Stimulated activated naive CD4-positive, alpha-beta T cell treated with Interleukin-2 at 50 U/mL for 16 hours (primary cell): Measurements from ENCODE around the gene HSPA1A.

Experiments
- DNase-seq: peaks from one replicate; lab custom pipeline; 2025; lab: John Stamatoyannopoulos, UW

Gene HSPA1A

DNA sequence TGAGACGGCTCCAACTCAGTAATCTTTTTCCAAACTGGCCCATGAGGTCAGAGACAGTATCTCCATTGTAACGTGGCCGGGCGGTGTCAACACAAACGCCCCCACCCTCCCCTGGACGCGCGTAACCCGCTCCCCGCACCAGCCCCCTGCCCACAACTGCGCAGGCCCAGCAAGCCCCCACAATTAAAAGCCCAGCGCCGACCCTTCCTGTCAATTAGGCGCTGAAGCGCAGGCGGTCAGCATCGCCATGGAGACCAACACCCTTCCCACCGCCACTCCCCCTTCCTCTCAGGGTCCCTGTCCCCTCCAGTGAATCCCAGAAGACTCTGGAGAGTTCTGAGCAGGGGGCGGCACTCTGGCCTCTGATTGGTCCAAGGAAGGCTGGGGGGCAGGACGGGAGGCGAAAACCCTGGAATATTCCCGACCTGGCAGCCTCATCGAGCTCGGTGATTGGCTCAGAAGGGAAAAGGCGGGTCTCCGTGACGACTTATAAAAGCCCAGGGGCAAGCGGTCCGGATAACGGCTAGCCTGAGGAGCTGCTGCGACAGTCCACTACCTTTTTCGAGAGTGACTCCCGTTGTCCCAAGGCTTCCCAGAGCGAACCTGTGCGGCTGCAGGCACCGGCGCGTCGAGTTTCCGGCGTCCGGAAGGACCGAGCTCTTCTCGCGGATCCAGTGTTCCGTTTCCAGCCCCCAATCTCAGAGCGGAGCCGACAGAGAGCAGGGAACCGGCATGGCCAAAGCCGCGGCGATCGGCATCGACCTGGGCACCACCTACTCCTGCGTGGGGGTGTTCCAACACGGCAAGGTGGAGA, at the start of gene HSPA1A, which contains the start of gene HSPA1L:
TSS of gene HSPA1A (plus strand) at position 519 of the 814 bp plus-strand sequence. CDS start at position 733, 214 bp downstream.
TSS of gene HSPA1L (minus strand) at position 259 of the 814 bp plus-strand sequence. CDS start 3,311 bp downstream, outside the sequence.
- DNase-seq, result peak; percentile 66

DNA sequence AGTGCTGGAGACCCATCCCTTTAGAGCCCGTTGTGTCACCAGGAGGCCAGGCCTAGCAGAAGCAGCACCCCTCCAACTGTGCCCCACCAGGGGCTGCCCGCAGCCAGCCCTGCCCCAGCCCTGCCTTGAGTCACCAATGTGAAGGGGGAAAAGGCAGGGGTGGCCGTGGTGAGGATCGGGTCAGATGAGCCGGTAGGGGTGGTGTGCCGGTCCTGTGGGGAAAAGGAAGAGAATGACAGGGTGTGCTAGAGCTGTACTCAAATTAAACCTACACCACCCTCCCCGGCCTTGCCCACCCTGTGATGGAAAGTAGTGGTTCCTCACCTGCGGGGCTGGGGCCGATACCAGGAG, 49.8 kb upstream of the HSPA1A start:
- DNase-seq, result no peak

DNA sequence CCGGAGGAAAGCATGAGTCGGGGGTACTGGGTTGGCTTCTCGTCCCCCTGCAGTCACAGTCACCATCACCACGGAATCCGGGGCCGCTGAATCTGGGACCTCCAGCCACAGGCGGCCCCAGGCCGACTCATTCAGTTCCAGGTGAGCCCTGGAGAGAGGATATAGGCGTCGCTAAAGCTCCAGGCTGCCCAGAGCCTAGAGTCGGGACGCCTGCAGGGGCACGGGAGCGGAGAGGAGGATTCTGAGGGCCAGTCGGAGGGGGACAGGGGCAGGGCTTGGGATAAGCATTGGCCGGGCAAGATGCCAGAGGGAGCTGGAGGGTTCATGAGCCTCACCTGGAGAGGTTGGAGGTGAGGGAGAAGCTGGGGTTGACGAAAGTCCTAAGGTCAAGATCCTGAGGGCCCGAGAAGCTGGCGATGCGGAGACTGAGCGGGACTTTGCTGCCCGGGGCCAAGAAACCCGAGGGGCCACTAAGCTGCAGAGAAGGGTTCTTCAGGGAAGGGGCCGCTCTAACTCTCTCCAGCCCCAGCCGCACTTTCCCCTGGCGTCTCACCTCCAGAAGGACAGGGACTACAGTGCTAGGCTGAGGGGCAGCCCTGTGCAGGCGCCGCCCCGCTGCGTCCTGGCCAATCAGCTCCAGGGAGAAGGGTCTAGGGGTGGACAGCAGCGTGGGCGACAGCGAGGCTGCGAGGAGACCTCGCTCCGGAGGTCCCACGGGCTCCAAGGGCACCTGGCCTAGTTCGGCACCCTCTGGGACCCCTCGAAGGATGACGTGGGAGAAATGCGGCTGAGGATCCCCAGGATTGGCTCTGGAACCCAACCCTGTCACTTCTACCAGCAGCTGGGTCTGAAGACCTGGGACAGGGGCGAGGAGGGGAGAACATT, 49.2 kb upstream of the HSPA1A start:
- DNase-seq, result no peak

DNA sequence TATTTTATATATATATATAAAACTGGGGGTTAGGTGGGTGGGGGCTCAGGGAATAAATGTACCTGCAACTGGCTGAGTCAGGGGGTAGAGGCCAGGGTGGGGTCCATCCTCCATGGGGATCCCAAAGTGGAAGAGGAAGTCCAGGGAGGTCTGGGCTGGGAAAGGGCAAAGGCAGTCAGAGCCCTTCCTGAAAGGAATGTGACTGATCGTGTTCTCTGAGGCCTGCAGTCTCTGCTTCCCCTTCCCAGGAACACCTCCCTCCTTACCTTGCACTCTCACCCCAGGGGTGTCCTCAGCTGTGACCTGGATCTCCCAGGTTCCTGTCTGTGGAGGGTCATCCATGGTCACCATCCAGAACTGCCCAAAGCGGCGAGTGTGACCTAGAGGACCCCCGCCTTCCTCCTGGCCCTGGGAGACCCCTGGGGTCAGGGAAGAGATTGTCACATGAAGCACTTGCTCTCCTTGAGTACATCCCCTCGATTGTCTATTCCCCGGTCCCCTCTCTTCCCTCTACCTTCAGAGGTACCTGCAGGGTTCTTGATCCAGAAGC, 48.2 kb upstream of the HSPA1A start:
- DNase-seq, result no peak

DNA sequence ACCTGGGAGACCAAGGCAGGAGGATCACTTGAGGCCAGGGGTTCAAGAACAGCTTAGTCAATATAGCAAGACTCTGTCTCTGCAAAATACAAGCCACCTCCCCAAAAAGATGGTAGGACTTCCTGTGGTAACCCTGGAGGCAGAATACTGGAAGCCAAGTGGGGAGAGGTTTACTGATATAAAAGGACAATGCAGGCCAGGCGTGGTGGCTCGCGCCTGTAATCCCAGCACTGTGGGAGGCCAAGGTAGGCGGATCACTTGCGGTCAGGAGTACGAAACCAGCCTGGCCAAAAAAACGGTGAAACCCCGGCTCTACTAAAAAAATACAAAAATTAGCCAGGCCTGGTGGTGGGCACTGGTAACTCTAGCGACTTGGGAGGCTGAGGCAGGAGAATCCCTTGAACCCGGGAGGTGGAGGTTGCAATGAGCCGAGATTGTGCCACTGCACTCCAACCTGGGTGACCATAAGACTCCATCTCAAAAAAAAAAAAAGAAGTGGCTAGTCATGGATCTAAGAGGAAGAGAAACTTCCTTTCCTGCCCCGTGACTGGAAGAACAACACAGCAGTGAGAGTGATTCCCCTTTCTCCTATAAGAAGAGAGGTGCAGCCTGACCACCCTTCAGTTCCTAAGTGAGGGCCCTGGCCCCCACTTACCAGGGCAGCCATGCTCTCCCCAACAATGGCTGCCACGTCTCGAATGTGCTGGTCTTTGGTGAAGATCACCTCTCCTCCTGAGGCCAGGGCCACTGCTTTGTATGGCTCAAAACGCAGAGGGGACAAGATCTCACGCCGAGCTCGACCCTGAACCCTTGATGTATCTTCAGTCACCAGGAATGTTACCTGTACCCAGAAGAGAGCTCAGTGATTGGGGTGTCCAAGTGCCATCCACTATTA, 46.7 kb upstream of the HSPA1A start:
- DNase-seq, result no peak

DNA sequence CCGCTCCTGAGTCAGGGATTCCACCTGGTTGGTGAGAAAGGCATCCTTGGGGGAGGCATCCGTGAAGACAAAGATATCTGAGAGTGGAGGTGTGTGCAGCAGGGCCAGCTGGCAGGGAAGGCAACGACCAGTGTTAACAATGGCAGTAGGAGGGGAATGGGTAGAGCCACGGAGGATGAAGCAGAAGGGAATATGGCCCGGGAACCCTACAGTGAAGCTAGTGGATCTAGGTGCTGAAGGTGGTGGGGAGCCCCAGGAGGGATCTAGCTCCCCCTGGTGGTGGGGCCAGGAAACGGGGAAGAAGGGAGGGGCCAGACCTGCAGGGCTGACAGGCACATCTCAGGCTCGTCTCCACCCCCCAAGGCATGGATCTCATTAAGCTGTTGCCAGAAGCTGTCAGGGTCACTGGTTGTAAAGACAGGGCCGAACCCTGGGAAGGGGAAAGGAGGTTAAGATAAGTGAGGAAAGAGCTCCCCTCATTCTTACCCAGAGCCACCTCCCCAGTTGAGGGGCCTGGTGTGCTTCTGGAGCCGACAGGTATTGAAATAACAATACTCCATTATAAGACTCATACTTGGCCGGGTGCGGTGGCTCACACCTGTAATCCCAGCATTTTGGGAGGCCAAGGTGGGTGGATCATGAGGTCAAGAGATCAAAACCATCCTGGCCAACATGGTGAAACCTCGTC, 45.5 kb upstream of the HSPA1A start:
- DNase-seq, result peak; percentile 73

DNA sequence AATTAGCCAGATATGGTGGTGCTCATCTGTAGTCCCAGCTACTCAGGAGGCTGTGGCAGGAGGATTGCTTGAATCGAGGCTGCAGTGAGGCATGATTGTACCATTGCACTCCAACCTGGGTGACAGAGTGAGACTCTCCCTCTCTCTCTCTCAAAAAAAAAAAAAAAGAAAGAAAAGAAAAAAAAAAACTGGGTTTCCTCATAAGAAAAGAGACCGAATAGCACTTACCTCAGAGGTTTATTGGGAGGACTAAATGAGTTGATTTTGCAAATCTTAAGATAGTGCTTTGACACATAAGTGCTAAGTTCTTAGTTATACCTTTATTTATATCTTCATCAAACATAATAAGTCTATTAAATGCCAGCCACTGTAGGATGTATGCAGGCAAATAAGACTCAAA, 44.5 kb upstream of the HSPA1A start:
- DNase-seq, result no peak

DNA sequence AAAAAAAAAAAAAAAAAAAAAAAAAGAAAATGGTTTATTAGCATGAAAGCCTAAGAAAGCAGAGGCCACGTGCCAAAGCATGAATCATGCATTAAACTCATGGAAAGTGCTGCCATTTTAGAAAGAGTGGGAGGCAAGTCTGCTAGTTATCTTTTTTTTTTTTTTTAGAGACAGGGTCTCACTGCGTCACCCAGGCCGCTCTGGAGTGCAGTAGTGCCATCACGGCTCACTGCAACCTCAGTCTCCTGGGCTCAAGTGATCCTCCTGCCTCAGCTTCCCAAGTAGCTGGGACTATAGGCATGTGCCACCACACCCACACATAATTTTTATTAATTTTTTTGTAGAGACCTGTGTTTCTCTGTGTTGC, 43.4 kb upstream of the HSPA1A start:
- no peak for DNase-seq

DNA sequence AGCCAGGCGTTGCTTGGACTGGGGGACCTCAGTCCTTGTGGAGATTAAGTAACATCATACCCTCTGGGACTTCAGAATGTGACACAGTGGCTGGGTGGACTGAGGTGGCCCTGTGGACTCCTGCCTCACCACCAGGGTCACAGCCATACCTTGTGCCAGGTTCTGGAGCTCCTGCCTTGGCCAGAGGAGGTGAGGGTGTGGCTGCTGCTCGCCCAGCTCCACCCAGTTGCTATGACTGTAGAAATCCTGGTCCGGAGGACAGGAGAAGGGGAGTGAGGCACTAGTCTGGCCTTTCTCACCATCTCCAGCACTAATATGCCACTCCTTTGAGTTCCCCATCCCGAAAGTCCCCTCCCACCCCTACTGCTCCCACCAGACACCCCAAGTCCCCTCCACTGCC, 40.2 kb upstream of the HSPA1A start:
- DNase-seq, result no peak

DNA sequence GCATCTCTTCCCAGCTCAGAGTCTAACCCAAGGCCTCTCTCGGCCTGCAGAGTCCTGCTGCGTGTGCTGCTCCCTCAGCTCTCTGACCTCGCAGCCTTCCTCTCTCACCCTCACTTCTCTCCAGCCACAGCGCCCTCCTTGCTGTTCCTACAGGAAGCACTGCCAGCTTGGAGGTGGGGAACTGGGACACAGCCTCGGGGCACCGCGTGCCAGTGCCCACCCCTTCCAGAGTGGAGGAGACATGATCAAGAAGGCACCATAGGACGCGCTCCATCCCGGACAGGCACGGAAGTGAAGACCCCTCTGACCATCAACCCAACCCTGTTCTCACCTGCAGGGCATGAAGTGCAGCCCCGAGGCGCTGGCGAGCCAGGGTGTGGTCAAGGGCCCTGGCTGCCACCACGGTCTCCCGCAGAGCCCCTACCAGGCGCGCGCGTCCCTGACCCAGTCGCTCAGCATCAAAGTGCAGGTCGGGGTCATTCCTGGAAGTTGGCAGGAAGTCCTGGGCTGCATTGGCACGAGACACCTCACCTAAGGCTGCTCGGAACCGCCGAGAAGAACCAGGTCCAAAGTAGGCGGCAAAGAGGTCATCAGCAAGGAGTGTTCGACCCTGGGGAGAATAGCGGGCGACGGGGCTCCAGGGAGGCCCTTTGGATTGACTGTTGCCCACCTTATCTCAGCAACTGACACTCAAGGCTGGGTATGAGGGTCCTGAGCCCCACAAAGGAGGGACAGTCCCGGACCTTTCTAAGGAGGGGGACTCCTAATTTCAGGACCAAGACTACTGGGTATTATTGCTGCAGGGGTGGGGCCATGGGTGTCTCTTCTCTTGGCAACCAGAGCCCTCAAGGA, 39.5 kb upstream of the HSPA1A start:
- no peak for DNase-seq

DNA sequence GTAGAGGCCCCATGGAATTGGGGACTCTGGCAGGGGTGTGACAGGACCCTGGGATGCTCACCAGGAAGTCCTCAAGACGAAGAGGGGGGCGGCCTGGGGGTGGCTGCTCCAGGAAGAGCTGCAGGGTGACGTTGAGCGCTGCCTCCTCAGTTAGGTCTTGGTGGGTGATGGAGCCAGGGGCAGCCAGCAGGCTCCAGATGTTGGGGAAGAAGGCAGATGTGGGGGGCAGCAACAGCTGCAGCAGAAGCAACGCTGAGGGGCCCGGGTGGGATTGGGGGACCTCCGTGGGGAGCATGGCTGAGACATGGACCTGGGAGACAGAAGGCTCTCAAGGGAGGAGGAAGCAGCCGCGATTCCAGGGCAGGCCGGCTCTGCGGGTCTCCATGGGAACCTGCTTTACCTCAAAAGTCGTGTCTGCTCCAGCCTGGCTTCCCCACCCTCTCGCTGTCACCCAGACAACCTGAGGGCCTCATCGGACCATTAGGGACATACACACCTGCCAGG, 38.8 kb upstream of the HSPA1A start:
- DNase-seq, result no peak

DNA sequence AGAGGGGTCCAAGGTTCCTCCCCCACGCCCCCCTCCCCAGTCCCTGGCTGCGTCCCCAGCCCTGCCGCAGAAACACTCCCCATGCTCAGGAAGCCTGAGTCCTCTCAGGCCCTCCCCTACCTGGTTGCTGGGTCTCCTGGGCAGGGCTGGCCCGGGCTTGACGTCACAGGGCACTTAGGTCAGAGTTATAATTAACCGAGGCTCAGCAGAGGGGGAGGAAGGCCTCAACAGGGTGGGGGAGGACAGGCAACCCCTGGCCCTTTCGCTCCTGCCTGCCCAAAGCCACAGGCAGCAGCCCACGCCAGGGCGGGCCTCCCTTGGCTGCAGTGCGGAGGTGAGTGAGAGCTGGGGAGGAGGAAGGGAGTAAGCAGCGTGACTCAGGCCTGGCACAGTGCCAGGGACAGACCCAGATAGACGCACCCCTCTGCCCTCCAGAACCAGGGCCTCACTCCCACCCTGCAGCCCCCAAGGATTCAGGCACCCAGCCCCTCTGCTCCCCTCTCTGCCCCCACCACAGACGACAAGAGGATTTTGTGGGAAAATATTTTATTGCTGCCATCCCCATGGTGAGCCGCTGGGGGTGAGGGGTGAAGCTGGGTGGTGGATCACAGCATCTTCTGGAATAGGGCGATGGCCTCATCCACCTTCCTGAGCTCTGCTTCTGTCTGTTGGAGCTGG, 38.2 kb upstream of the HSPA1A start, which contains the start of gene VWA7:
TSS of gene VWA7 (minus strand) at position 340 of the 678 bp plus-strand sequence. CDS start 549 bp downstream, outside the sequence.
- DNase-seq, result peak; percentile 79

DNA sequence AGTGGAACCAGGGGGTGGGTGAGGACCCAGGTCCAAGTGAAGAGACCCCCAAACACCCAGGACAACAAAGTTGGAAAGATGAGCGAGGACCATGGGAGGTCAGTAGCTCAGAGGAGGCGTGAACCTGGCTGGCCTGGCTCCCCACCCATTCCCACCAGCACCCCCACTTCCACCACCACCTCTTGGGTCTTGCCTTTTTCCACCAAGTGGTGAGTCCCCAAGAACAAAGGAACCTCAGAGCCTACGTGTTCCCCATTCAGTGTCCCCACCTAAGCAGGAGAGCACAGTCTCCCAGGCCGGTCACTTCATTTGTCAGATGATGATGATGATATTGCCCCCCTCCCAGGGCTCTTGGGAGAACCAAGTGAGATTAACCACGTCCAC, 37.7 kb upstream of the HSPA1A start:
- DNase-seq, result no peak

DNA sequence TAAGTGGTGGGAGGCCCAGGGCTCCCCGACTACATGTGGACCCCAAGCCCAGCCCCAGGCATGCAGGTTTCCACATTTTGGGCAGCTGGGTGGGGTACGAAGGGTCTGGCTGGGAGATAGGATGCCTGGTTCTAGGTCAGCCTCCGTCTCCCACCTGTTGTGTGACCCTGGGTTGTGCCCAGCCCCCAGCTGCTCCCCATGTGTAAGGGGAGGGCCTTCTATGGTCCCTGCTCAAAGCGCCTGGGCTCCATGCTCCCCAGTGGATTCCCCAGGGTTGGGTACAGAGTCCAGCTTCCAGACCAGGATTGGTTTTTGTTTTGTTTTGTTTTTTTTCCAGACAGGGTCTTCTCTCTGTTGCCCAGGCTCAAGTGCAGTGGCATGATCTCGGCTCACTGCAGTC, 37.1 kb upstream of the HSPA1A start:
- no peak for DNase-seq

DNA sequence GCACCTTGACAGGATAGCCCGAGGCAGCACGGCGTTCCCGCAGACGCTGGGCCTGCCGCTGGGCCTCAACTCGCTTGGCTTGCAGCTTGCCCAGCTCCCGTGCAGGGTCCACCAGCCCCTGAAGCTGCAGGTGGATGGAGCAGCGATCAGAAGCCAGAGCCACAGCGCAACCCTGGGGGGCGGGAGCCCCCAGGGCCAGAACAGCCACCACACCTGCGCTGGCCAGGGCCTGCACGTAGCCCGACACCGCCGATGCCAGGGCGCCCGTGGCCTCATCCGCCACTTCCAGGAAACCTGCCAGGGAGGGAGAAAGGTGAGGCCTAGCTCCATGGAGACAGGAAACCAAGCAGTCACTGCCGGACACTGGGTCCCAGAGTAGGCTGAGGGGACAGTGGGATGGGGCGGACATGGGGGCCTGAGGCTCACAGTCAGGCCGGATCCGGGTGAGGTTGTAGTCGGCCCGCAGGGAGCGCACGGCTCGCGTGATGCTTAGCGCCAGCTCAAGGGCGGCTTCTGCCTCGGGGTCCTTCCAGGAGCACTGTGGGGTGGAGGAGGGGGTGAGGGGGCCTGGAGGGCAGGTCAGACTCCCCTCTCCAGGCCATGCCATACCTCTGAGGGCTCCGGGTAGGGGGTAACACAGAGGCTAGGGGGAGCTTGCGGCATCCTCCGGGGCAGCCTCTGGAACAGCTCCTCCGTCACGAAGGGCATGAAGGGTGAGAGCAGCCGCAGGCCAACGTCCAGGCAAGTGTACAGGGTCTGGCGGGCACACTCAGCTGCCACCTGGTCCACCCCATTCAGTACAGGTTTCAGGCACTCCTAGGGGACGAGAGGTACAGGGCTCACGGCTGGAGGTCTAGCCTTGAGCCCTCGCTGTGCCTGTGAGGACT, 36.1 kb upstream of the HSPA1A start:
- DNase-seq, result no peak

DNA sequence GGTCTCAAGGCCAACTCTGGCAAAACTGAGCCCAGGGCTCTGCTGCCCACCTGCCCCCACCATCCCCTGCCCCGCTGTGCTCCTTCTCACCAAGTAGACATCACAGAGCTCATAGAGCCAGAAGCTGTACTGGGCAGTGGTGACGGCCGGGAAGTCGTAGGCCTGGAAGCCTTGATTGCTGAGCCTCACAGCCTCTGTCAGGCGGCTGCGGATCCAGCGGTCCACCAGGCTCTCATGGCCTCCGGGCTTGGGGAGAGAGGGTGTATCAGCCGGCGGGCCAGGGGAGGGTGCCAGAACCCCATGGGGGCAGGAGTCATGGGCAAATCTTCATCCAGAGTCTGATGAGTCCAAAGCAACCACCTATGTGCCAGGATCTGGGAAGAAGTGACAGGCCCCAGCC, 35.4 kb upstream of the HSPA1A start:
- no peak for DNase-seq

DNA sequence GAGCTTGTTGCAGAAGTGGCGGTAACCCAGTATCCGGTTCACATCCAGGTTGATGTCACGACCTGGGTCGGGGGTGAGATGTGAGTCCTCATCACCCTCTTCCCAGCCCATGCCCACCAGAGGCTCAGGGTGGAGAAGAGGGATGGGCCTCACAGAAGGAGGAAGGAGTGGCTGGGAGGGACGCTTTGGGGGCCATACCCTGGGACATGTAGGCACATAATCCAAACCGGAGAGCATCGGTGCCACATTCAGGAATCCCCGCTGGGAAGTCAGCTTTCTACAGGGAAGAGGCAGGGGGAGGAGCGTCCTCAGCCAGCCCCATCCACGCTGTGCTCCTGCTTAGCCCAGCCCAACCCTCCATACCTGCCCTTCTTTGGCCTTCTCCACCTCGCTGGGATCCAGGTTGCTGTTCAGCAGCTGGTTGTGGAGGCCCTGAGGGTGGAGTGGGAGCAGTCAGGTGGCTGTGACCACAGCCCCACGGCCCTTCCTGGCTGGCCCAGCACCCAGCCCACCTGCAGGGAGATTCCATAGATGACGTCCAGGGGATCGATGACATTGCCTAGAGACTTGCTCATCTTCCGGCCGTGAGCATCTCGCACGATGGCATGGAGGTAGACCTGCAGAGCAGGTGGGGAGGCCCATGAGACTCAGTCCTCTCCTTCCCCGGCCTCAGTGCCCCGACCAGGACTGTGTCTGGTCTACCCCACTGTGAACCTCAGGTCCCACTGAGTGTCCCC, 34.7 kb upstream of the HSPA1A start:
- DNase-seq, result no peak
